ENCODE measurements around the gene PTPRF.

Gene PTPRF

DNA sequence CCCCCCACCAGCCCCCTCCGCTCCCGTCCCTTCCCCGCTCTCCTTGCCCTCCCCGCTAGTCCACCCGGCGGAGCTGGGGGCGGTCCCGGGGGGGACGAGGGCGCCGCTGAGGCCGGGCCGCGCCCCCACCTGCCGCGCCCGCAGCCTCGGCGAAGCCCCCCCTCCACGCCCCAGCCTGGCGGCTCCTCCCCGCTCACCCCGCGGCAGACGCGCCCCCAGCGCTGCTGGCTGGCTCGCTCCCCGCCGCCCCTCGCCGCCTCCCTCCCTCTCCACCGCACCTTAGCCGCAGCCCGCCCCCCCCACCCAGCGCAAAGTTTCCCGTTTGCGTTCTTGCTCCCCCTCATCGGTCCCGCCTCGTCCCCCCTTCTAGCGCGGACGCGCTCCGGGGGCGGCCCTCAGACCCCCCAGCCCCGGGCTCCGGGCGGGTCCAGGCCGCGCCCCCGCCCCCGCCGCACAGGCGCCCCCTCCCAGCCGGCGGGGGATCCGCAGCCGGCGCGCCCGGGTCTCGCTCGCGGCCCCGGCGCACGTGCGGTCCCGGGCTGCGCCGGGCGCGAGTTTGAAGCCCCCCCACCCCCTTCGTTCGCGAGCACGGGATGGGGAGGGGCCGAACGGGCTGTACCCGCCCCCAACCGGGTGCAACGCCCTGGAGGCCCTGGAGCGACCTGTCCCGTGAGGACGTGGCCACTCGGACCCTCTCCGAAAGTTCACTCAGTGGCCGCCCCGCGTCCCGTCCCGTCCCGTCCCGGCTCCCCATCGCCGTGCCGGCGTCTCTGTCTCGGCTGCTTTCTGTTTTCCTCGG lies 623 bp downstream of the PTPRF start:
- H3K27me3 ChIP-seq (ENCODE audit: control insufficient read depth, insufficient read depth, low read length) = peaks cover 3% of the 10 kb centered on the region
- H3K9me3 ChIP-seq (replicated peaks; ENCODE audit: low read length) = no peaks in the 10 kb centered on the region
- H3K4me1 ChIP-seq (ENCODE audit: control insufficient read depth, insufficient read depth, low read length) = peaks cover 3% of the 10 kb centered on the region
- peak overlapping the region; percentile 85 for H3K4me2 ChIP-seq (ENCODE audit: low read length)
- peak overlapping the region; percentile 75 for H3K4me3 ChIP-seq (ENCODE audit: low read length)
- no peaks in the 10 kb centered on the region for H3K36me3 ChIP-seq (ENCODE audit: insufficient read depth, low read length)
- peak overlapping the region; percentile 61 for H3K9ac ChIP-seq (ENCODE audit: low read depth, low read length)

DNA sequence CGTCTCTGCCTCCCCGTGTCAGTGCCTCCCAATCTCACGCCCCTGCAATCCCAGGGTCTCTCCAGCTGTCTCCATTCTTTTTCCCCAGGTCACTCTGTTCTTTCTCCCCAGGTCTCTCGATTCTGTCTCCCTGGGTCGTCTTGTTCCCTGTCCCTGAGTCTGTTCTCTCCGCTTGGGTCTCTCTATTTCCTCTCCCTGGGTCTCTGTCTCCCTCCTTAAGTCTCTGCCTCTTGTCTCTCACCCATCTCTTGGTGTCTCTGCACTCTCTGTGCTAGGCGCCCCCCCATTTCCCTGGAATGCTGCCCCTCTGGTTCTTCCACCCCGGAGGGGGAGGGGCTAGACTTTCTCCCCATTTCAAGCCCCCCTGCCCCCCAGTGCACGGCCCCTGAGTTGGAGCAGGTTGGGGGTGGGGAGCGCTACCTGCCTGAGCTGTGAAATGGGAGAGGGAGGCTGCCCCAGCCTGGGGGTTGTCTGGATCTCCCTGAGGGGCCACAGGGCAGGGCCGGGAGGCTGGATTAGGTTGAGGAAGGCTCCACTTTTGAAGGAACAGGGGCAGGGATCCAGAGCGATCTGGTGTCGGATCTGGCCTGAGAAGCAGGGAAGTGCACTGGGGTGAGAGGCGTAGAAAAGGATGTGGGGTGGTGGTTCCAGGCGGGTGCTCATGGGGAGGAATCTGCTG lies 1.4 kb downstream of the PTPRF start:
- Histone ChIP-seq H3K4me1 (ENCODE audit: control insufficient read depth, insufficient read depth, low read length) (peaks cover 3% of the 10 kb centered on the region), H3K36me3 (ENCODE audit: insufficient read depth, low read length) (no peaks in the 10 kb centered on the region), H3K4me2 (ENCODE audit: low read length) (peak overlapping the region; percentile 85), H3K4me3 (ENCODE audit: low read length) (peak overlapping the region; percentile 75), H3K9ac (ENCODE audit: low read depth, low read length) (peak overlapping the region; percentile 61), H3K27me3 (ENCODE audit: control insufficient read depth, insufficient read depth, low read length) (peaks cover 3% of the 10 kb centered on the region), H3K9me3 (replicated peaks; ENCODE audit: low read length) (no peaks in the 10 kb centered on the region)

DNA sequence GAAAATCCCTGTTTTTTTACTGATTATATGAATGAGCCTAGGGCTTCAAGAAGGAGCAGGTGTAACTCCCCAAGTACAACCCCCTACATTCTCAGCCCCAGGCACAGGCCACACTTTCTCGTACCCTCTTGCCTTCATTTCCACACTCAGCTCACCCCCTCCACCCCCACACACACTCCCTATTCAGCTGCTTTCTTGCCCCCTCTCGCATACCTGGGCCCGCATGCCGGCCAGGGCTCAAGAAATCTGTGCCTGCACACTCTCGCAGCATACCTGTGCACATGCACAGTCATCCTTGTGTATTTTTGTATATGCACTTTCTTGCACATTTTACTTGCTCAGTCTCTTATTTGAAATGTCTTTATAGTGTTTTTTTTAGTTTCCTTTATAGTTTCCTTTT lies 2.0 kb downstream of the PTPRF start:
- H3K9me3 ChIP-seq (replicated peaks; ENCODE audit: low read length) = no peaks in the 10 kb centered on the region
- H3K4me1 ChIP-seq (ENCODE audit: control insufficient read depth, insufficient read depth, low read length) = peaks cover 3% of the 10 kb centered on the region
- peaks cover 3% of the 10 kb centered on the region for H3K27me3 ChIP-seq (ENCODE audit: control insufficient read depth, insufficient read depth, low read length)
- H3K4me2 ChIP-seq (ENCODE audit: low read length) = no peak overlapping the region
- no peak overlapping the region for H3K4me3 ChIP-seq (ENCODE audit: low read length)
- no peak overlapping the region for H3K9ac ChIP-seq (ENCODE audit: low read depth, low read length)
- no peaks in the 10 kb centered on the region for H3K36me3 ChIP-seq (ENCODE audit: insufficient read depth, low read length)

DNA sequence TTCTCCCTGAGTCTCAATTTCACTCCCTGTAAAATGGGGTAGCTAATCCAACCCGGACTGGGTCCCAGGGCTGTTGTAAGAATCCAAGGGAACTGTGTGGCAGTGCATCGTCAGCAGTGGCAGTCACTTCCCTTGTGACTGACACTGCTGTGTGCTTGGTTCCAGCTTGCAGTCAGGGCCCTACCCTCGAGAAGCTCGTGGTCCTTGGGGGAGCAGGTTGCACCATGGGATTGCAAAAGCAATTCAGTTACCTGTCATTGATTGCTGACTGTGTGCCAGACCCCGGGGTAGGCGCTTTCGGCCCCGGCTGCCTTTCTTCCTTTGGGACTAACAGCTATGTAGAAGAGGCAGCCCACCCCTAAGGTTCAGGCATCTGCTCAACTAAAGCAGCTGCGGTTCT lies 2.9 kb downstream of the PTPRF start:
- peaks cover 3% of the 10 kb centered on the region for H3K27me3 ChIP-seq (ENCODE audit: control insufficient read depth, insufficient read depth, low read length)
- no peak overlapping the region for H3K4me3 ChIP-seq (ENCODE audit: low read length)
- no peak overlapping the region for H3K4me2 ChIP-seq (ENCODE audit: low read length)
- H3K9me3 ChIP-seq (replicated peaks; ENCODE audit: low read length) = no peaks in the 10 kb centered on the region
- H3K4me1 ChIP-seq (ENCODE audit: control insufficient read depth, insufficient read depth, low read length) = peaks cover 3% of the 10 kb centered on the region
- H3K9ac ChIP-seq (ENCODE audit: low read depth, low read length) = no peak overlapping the region
- H3K36me3 ChIP-seq (ENCODE audit: insufficient read depth, low read length) = no peaks in the 10 kb centered on the region

DNA sequence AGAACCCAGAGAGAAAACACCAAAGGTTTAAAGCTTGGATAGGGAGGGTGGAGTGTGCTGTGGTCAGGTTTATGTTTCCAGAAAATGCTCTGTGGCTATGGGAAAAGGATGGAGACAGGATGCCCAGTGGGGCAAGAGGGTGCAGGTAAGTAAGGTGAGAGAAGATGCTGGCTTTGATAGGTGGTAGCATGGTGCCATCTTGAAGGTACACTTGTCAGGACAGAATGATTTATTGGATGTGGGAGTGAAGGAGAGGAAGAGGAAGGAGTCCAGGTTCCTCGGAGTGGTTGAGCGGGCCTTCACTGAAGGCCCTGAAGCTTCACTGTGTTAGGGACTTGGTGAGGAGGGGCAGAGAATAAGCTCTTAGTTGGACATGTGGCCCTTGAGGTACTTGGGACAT lies 3.6 kb downstream of the PTPRF start:
- Histone ChIP-seq H3K9me3 (replicated peaks; ENCODE audit: low read length) (no peaks in the 10 kb centered on the region), H3K9ac (ENCODE audit: low read depth, low read length) (no peak overlapping the region), H3K4me1 (ENCODE audit: control insufficient read depth, insufficient read depth, low read length) (peaks cover 3% of the 10 kb centered on the region), H3K36me3 (ENCODE audit: insufficient read depth, low read length) (no peaks in the 10 kb centered on the region), H3K4me2 (ENCODE audit: low read length) (no peak overlapping the region), H3K4me3 (ENCODE audit: low read length) (no peak overlapping the region), H3K27me3 (ENCODE audit: control insufficient read depth, insufficient read depth, low read length) (peaks cover 3% of the 10 kb centered on the region)

GRCh38 chr1:43536196-43536863 lies 5.6 kb downstream of the PTPRF start:
- Histone ChIP-seq H3K36me3 (ENCODE audit: insufficient read depth, low read length) (no peaks in the 10 kb centered on the region), H3K4me3 (ENCODE audit: low read length) (no peak overlapping the region), H3K9ac (ENCODE audit: low read depth, low read length) (no peak overlapping the region), H3K4me1 (ENCODE audit: control insufficient read depth, insufficient read depth, low read length) (peaks cover 6% of the 10 kb centered on the region), H3K27me3 (ENCODE audit: control insufficient read depth, insufficient read depth, low read length) (peaks cover 3% of the 10 kb centered on the region), H3K4me2 (ENCODE audit: low read length) (no peak overlapping the region), H3K9me3 (replicated peaks; ENCODE audit: low read length) (no peaks in the 10 kb centered on the region)

DNA sequence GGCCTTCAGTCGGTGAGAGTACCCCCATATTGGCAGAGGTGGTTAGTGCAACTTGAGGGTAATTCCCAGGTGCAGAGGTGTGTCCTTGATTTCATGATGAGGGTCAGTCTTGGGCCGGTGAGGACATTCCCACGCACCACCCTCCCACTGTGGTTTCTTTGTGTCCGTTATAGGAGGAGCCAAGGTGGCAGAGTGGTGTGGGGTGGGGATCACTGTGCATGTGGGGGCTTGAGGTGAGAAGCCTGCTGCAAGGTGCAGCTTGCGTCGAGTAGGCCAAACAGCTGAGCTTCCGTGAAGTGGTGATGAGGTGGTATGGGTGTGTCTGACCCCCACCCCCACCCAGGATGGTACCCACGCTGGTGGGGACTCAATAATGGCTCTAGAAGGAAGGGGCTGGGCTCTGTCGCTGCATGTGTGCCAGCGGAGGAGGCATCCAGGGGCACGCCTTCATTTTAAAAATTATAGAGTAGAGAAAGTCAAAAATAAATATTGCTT lies 6.2 kb downstream of the PTPRF start:
- H3K4me3 ChIP-seq (ENCODE audit: low read length) = no peak overlapping the region
- peaks cover 6% of the 10 kb centered on the region for H3K4me1 ChIP-seq (ENCODE audit: control insufficient read depth, insufficient read depth, low read length)
- H3K27me3 ChIP-seq (ENCODE audit: control insufficient read depth, insufficient read depth, low read length) = peaks cover under 1% of the 10 kb centered on the region
- no peaks in the 10 kb centered on the region for H3K36me3 ChIP-seq (ENCODE audit: insufficient read depth, low read length)
- H3K9me3 ChIP-seq (replicated peaks; ENCODE audit: low read length) = no peaks in the 10 kb centered on the region
- no peak overlapping the region for H3K4me2 ChIP-seq (ENCODE audit: low read length)
- no peak overlapping the region for H3K9ac ChIP-seq (ENCODE audit: low read depth, low read length)

DNA sequence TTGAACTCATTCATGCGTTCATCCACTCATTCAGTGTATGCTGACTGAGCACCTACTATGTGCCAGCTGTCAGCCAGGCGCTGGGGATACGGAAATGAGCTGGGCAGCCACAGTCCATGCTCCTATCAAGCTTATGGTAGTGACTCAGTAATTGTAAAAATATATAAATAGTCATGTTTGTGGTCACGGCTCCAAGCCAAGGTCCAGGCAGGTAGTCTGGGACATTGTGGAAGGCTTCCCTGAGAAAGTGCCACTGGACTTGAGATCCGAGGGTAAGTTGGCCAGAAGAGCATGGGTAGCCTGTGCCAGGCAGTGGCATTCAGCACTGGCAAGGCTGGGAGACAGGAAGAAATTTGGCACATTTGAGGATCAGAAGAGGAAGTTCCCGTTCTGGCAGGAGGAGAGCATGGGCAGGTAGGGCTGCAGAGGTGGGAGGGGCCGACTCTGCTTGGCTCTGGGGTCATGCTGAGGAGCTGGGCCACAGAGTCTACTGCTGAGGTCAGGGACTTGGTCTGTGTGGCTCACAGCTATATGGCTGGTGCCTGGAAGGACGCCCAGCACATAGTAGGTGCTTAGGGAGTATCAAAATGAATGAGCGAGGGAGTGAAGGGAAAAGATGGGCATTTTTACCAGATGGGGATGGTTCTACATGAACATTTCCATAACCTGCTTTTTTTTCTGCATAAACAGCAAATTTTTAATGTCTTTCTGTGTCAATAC lies 6.9 kb downstream of the PTPRF start:
- peaks cover 6% of the 10 kb centered on the region for H3K4me1 ChIP-seq (ENCODE audit: control insufficient read depth, insufficient read depth, low read length)

GRCh38 chr1:43538143-43538487 lies 7.4 kb downstream of the PTPRF start:
- Histone ChIP-seq H3K4me3 (ENCODE audit: low read length) (no peak overlapping the region), H3K27me3 (ENCODE audit: control insufficient read depth, insufficient read depth, low read length) (no peaks in the 10 kb centered on the region), H3K9me3 (replicated peaks; ENCODE audit: low read length) (no peaks in the 10 kb centered on the region), H3K9ac (ENCODE audit: low read depth, low read length) (no peak overlapping the region), H3K4me2 (ENCODE audit: low read length) (no peak overlapping the region), H3K36me3 (ENCODE audit: insufficient read depth, low read length) (no peaks in the 10 kb centered on the region), H3K4me1 (ENCODE audit: control insufficient read depth, insufficient read depth, low read length) (peaks cover 6% of the 10 kb centered on the region)

More for the DNA sequence above, 6.9 kb downstream of the PTPRF start:
- no peak overlapping the region for H3K4me3 ChIP-seq (ENCODE audit: low read length)
- no peaks in the 10 kb centered on the region for H3K36me3 ChIP-seq (ENCODE audit: insufficient read depth, low read length)
- no peak overlapping the region for H3K4me2 ChIP-seq (ENCODE audit: low read length)
- H3K9me3 ChIP-seq (replicated peaks; ENCODE audit: low read length) = no peaks in the 10 kb centered on the region
- H3K9ac ChIP-seq (ENCODE audit: low read depth, low read length) = no peak overlapping the region
- no peaks in the 10 kb centered on the region for H3K27me3 ChIP-seq (ENCODE audit: control insufficient read depth, insufficient read depth, low read length)

GRCh38 chr1:43538969-43539368 lies 8.3 kb downstream of the PTPRF start:
- Histone ChIP-seq H3K9me3 (replicated peaks; ENCODE audit: low read length) (no peaks in the 10 kb centered on the region), H3K9ac (ENCODE audit: low read depth, low read length) (no peak overlapping the region), H3K4me3 (ENCODE audit: low read length) (no peak overlapping the region), H3K4me2 (ENCODE audit: low read length) (no peak overlapping the region), H3K4me1 (ENCODE audit: control insufficient read depth, insufficient read depth, low read length) (peaks cover 6% of the 10 kb centered on the region), H3K36me3 (ENCODE audit: insufficient read depth, low read length) (no peaks in the 10 kb centered on the region), H3K27me3 (ENCODE audit: control insufficient read depth, insufficient read depth, low read length) (no peaks in the 10 kb centered on the region)

All from skeletal muscle satellite cell (primary cell).